Measurements from ENCODE around the gene USP16. TPM values are rescaled to one million over a fixed set of nuclear protein-coding genes. Genes with fewer than 3 reads are reported as not detected.
"Not testable (repeated sequence)": the region's sequence is repeated elsewhere in the genome, so short reads cannot be mapped to it uniquely, and the experiment has no call there.

The USP16 gene
- total and polyA plus RNA-seq, 2 donors, result 29.6 to 55.3 TPM

DNA sequence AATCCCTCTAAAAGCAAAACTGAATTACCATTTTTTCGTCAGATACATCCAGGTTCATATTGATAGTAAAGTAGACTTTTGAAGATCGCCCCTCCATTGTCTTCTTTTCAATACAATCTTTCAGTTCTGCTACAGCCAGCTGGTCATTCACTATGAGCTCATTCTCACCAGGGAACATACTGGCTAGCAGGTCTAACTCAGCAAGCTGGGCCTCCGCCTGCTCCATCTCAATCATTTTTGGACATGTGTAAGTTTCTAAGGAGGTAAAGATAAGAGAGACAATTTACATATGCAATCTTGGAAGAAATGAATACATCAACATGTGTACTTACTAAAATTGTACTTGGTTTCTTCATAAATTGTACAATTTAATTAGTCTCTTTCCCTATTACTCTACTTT is 16.1 kb upstream of the USP16 start:
- no peaks in the 10 kb centered on the region for H3K4me1 ChIP-seq (ENCODE audit: insufficient read depth)
- DNase-seq (ENCODE audit: extremely low spot score), result no peak
- no peak overlapping the region for H3K27ac ChIP-seq (ENCODE audit: low read depth)
- no peak overlapping the region for H3K4me3 ChIP-seq (ENCODE audit: low read depth, low read length)
- no peaks in the 10 kb centered on the region for H3K36me3 ChIP-seq (ENCODE audit: insufficient read depth)
- WGBS, result 89% methylated on average over 3 of the region's 3 CpGs

DNA sequence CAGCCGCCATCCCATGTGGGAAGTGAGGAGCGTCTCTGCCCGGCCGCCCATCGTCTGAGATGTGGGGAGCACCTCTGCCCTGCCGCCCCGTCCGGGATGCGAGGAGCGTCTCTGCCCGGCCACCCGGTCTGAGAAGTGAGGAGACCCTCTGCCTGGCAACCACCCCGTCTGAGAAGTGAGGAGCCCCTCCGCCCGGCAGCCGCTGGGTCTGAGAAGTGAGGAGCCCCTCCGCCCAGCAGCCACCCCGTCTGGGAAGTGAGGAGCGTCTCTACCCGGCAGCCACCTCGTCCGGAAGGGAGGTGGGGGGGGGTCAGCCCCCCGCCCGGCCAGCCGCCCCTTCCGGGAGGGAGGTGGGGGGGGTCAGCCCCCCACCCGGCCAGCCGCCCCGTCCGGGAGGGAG is 13.2 kb upstream of the USP16 start:
- H3K4me1 ChIP-seq (ENCODE audit: insufficient read depth); H3K27ac ChIP-seq (ENCODE audit: low read depth); DNase-seq (ENCODE audit: extremely low spot score); H3K36me3 ChIP-seq (ENCODE audit: insufficient read depth); H3K4me3 ChIP-seq (ENCODE audit: low read depth, low read length): not testable (repeated sequence)
- WGBS, result 96% methylated on average over 21 of the region's 30 CpGs

DNA sequence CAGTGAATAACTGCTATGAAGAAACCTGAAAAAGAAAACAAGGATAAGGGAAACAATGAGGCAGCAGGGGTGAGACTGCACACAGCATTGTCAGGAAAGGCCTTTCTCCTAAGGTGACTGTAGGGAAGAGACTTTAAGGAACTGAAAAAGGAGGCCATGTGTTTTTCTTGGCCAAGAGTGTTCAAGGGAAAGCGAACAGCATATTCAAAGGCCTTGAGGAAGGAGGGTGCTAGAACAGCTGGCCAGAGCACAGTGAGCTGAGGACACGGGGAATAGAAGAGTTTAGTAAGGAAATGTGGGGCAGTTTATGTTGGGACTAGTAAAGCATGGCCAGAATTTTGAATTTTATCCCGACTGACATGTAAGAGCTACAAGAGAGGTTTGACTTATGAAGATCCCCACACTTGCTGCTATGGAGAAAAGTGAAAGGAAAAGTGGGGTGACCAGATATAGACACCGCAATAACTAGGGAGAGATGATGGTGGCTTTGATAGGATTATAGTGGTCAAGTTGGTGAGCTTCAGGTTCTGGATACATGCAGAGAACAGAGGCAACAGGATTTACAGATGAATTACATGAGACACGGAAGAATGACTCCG is 6.7 kb upstream of the USP16 start:
- H3K4me3 ChIP-seq (ENCODE audit: low read depth, low read length), result peak overlapping the region; percentile 66
- whole genome bisulfite sequencing, result 87% methylated on average over 6 of the region's 6 CpGs
- no peaks in the 10 kb centered on the region for H3K36me3 ChIP-seq (ENCODE audit: insufficient read depth)
- H3K4me1 ChIP-seq (ENCODE audit: insufficient read depth), result no peaks in the 10 kb centered on the region
- DNase-seq (ENCODE audit: extremely low spot score), result no peak
- no peak overlapping the region for H3K27ac ChIP-seq (ENCODE audit: low read depth)

DNA sequence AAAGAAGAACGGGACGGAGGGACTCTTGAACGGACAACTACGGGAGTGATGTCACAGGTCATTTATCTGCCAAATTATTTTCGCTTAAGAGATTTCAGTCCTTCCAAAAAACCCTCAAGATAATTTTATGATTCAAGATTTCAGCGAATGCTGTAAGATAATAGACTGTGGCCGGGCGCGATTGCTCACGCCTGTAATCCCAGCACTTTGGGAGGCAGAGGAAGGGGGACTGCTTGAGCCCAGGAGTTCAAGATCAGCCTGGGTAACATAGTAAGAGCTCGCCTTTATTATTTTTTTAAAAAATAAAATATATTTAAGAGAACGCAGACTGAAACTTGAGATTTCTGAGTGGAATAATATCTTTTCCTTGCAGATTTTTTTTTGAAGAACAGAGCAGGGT is 5.9 kb upstream of the USP16 start:
- Histone ChIP-seq H3K4me3 (ENCODE audit: low read depth, low read length) (peak overlapping the region; percentile 66), H3K27ac (ENCODE audit: low read depth) (no peak overlapping the region), H3K36me3 (ENCODE audit: insufficient read depth) (no peaks in the 10 kb centered on the region), H3K4me1 (ENCODE audit: insufficient read depth) (no peaks in the 10 kb centered on the region)
- 10% methylated on average over 12 of the region's 12 CpGs for WGBS
- no peak for DNase-seq (ENCODE audit: extremely low spot score)

DNA sequence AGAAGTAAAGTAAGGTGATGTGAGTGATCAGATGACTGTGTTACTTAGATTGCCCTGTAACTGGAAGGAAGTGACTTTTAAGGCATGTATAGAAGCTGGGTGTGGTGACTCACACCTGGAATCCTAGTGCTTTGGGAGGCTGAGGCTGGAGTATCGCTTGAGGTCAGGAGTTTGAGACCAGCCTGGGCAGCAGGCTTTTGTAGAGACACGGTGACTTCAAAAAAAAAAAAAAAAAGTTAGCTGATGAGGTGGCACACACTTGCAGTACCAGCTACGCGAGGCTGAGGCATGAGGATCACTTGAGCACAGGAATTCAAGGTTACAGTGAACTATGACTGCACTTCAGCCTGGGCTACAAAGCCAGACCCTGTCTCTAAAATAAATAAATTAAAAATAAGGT is 2.3 kb upstream of the USP16 start:
- H3K27ac ChIP-seq (ENCODE audit: low read depth), result no peak overlapping the region
- no peak for DNase-seq (ENCODE audit: extremely low spot score)
- no peaks in the 10 kb centered on the region for H3K4me1 ChIP-seq (ENCODE audit: insufficient read depth)
- H3K4me3 ChIP-seq (ENCODE audit: low read depth, low read length), result no peak overlapping the region
- no peaks in the 10 kb centered on the region for H3K36me3 ChIP-seq (ENCODE audit: insufficient read depth)
- WGBS, result 92% methylated on average over 4 of the region's 4 CpGs

DNA sequence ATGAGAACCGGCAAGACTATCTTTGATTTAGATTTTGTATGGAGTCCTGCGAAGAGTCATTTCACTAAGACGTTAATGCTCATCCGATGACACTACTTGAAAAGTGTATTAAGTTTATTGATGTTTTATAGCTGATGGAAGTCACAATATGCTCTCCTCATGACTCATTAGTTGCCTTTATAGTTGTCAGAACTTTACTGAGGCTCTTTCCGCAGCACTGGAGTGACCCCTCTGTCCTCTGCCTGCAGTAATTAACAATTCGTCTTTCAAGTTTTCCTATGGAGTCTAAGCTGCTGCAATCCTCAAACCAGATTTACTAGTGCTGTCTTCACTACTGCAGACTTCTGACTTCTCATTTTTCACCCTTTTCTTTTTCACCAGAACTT is 853 bp downstream of the USP16 start:
- no peak overlapping the region for H3K27ac ChIP-seq (ENCODE audit: low read depth)
- whole genome bisulfite sequencing, result 3% methylated on average over 6 of the region's 6 CpGs
- H3K4me1 ChIP-seq (ENCODE audit: insufficient read depth), result no peaks in the 10 kb centered on the region
- no peaks in the 10 kb centered on the region for H3K36me3 ChIP-seq (ENCODE audit: insufficient read depth)
- H3K4me3 ChIP-seq (ENCODE audit: low read depth, low read length), result peak overlapping the region; percentile 52
- no peak for DNase-seq (ENCODE audit: extremely low spot score)

DNA sequence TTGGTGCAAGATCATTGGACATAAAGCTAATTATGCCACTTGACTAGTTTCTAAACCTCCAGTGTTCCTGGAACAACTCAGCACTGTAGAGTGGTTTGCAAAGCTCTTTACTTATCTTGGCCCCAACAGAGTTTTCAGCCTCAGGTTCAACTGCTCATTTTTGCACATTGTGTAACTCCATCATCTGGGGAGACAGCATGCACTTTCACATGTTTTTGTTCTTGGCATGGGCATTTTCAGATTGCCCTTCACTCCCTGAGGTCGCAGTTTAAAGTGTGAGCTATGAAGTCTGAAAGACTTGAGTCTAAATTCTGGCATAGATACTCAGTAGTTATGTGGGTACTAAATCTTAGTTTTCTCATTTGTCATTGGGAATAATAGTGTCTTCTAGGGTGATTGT is 5.1 kb downstream of the USP16 start:
- H3K36me3 ChIP-seq (ENCODE audit: insufficient read depth), result no peaks in the 10 kb centered on the region

DNA sequence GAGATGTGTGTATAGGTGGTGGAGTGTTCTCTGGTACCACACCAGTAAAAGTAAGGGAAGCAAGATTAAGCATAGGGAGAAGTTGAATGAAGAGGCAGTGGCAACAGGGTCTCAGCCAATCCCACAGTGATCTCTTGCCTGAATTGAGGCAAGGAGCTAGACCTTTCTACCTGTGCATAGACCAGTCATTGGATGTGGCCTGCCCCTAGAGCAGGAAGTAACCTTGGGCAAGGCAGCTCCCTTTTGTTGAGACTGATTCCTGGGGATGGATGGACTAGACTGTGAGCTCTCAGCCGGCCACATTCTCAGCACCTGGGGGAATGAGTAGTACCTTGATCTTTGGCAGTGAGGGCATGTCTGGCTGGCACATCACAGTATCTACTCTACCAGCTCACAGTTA is 6.4 kb downstream of the USP16 start:
- Histone ChIP-seq H3K4me3 (ENCODE audit: low read depth, low read length) (no peak overlapping the region), H3K4me1 (ENCODE audit: insufficient read depth) (no peaks in the 10 kb centered on the region), H3K36me3 (ENCODE audit: insufficient read depth) (no peaks in the 10 kb centered on the region), H3K27ac (ENCODE audit: low read depth) (no peak overlapping the region)
- DNase-seq (ENCODE audit: extremely low spot score), result no peak
- WGBS, result 96% methylated on average over 1 of the region's 1 CpG

More for the DNA sequence above, 5.1 kb downstream of the USP16 start:
- Histone ChIP-seq H3K27ac (ENCODE audit: low read depth) (no peak overlapping the region), H3K4me3 (ENCODE audit: low read depth, low read length) (no peak overlapping the region), H3K4me1 (ENCODE audit: insufficient read depth) (no peaks in the 10 kb centered on the region)
- no peak for DNase-seq (ENCODE audit: extremely low spot score)
- WGBS, result 94% methylated on average over 1 of the region's 1 CpG

DNA sequence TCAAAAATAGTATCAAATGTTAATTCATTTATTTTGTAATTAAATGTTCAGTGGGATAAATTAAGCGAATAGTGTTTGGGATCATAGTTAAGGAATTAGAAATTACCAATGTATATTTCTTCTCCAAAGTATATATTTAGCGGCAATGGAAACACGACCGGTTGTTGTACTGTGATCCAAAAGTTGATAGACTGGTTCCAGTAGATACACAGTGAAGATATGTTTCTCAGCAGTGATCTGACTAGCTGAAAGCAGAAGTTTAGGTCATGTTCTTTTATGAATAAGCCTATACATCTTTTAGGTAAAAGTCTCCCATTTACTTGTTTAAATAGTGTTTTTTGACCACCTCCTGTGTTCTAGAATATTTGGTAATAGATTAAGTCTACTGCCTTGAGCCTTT is 8.8 kb downstream of the USP16 start:
- 62% methylated on average over 4 of the region's 4 CpGs for WGBS
- Histone ChIP-seq H3K27ac (ENCODE audit: low read depth) (no peak overlapping the region), H3K4me3 (ENCODE audit: low read depth, low read length) (no peak overlapping the region), H3K4me1 (ENCODE audit: insufficient read depth) (no peaks in the 10 kb centered on the region), H3K36me3 (ENCODE audit: insufficient read depth) (no peaks in the 10 kb centered on the region)
- DNase-seq (ENCODE audit: extremely low spot score), result no peak

DNA sequence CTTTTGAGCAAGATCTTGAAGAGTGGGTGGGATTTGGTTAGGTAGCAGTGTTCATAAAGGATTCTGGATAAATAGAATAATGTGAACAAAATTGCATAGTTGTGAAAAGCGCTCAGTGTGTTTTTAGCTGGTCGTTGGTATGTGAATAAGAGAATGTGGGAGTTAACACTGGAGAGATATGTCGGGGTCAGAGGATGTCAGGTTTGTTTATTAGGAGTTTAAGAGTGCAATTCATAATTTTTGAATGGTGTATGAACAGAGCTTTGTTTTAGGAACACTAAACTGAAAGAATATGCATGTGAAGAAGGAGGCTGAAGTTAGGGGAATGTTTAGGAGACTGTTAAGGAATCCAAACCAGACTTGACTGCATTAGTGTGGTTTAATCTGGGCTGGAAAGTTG is 9.4 kb downstream of the USP16 start:
- Histone ChIP-seq H3K27ac (ENCODE audit: low read depth) (no peak overlapping the region), H3K4me3 (ENCODE audit: low read depth, low read length) (no peak overlapping the region), H3K4me1 (ENCODE audit: insufficient read depth) (no peaks in the 10 kb centered on the region), H3K36me3 (ENCODE audit: insufficient read depth) (peaks cover under 1% of the 10 kb centered on the region)
- DNase-seq (ENCODE audit: extremely low spot score), result no peak
- 80% methylated on average over 3 of the region's 3 CpGs for WGBS

DNA sequence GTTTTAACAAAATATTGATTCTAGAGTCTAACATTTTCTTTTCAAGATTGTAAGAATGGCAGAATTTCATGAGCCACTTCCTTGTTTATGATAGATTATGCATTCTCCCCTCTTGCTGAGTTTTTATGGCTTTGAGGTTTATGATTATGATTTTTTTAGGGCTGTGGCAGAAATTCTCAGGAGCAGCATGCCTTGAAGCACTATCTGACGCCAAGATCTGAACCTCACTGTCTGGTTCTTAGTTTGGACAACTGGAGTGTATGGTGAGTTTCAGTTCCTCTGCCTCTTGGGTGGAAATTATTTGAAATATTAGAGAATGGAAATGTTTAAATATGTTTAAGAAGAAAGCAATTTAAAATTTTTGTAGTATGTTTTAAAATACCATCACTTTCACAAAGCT is 10.2 kb downstream of the USP16 start:
- Histone ChIP-seq H3K4me1 (ENCODE audit: insufficient read depth) (no peaks in the 10 kb centered on the region), H3K27ac (ENCODE audit: low read depth) (no peak overlapping the region), H3K36me3 (ENCODE audit: insufficient read depth) (peaks cover 1% of the 10 kb centered on the region), H3K4me3 (ENCODE audit: low read depth, low read length) (no peak overlapping the region)
- WGBS, result 87% methylated on average over 1 of the region's 1 CpG
- DNase-seq (ENCODE audit: extremely low spot score), result no peak

DNA sequence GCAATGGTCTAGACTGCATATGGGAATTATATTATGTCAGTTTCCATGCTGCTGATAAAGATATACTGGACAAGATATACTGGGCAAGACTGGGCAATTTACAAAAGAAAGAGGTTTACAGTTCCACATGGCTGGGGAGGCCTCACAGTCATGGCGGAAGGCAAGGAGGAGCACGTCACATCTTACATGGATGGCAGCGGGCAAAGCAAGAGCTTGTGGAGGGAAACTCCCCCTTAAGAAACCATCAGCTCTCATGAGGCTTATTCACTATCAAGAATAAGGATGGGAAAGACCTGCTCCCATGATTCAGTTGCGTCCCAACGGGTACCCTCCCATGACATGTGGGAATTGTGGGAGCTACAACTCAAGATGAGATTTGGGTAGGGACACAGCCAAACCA is 27.8 kb downstream of the USP16 start:
- Histone ChIP-seq H3K27ac (ENCODE audit: low read depth) (no peak overlapping the region), H3K4me3 (ENCODE audit: low read depth, low read length) (no peak overlapping the region), H3K4me1 (ENCODE audit: insufficient read depth) (no peaks in the 10 kb centered on the region), H3K36me3 (ENCODE audit: insufficient read depth) (peaks cover 5% of the 10 kb centered on the region)
- no peak for DNase-seq (ENCODE audit: extremely low spot score)
- 99% methylated on average over 5 of the region's 5 CpGs for WGBS

DNA sequence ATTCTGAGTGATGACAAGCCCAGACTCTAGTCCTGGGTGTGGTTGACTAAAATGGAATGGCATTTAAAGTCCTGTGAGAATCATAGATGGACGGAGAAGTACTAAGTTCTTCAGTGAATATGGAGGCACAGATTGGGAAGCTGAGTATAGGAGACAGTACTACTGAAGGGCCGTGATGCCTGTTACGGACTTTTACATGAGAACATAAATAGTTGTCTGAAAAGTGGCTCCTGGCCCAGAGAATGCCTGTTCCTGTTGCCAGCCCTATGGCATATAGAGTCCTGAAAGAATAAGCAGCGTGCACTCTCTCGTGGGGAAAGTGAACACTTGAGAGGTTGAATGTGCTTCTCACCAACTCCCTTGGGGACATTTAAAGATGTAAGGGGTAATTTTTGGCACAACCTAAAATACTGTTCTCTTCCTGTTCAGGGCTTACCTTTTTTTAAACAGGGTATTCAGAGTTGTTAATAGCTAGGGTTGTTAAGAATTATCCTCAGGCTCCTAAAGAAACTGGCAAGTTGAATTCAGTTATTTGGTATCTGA is 28.6 kb downstream of the USP16 start:
- Histone ChIP-seq H3K4me1 (ENCODE audit: insufficient read depth) (no peaks in the 10 kb centered on the region), H3K36me3 (ENCODE audit: insufficient read depth) (peaks cover 5% of the 10 kb centered on the region), H3K27ac (ENCODE audit: low read depth) (no peak overlapping the region), H3K4me3 (ENCODE audit: low read depth, low read length) (no peak overlapping the region)
- DNase-seq (ENCODE audit: extremely low spot score), result no peak
- WGBS, result 74% methylated on average over 5 of the region's 5 CpGs

DNA sequence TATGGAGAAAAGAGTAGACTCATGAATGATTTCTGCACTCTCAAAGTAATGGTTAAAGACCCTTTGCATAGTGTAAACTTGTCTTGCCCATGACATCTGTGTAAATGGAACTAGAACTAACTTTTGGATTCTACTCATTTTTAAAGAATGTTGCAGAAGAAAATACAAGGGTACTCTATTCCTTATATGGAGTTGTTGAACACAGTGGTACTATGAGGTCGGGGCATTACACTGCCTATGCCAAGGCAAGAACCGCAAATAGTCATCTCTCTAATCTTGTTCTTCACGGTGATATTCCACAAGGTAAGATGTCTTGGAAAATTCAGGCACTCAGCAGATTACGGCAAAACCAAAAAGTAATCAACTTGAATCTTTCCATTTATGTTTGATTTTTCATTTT is 29.2 kb downstream of the USP16 start:
- DNase-seq (ENCODE audit: extremely low spot score), result no peak
- 69% methylated on average over 4 of the region's 4 CpGs for WGBS
- Histone ChIP-seq H3K4me1 (ENCODE audit: insufficient read depth) (no peaks in the 10 kb centered on the region), H3K27ac (ENCODE audit: low read depth) (no peak overlapping the region), H3K4me3 (ENCODE audit: low read depth, low read length) (no peak overlapping the region), H3K36me3 (ENCODE audit: insufficient read depth) (peaks cover 5% of the 10 kb centered on the region)

DNA sequence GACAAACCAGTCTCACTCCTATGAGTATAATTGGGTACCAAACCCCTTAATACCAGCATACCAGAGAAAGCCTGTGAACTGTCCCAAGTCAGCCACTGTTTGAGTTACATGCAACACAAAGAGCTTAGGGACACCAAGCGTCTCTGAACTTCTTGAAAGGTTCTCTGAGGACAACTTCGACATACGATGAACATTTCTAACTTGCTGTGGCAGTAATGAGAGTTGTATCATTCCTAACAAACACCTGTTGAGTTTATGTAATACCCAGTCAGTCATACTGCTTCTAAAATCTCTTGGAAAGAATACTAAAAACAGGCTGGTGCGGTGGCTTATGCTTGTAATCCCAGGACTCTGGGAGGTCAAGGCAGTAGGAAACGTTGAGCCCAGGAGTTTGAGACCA is 30.6 kb downstream of the USP16 start:
- Histone ChIP-seq H3K36me3 (ENCODE audit: insufficient read depth) (peaks cover 5% of the 10 kb centered on the region), H3K4me3 (ENCODE audit: low read depth, low read length) (no peak overlapping the region), H3K4me1 (ENCODE audit: insufficient read depth) (no peaks in the 10 kb centered on the region), H3K27ac (ENCODE audit: low read depth) (no peak overlapping the region)
- DNase-seq (ENCODE audit: extremely low spot score), result no peak
- WGBS, result 81% methylated on average over 5 of the region's 5 CpGs
